HG03342 (cell line): Measurements from ENCODE around the gene KRT40.
"Not testable (repeated sequence)": the region's sequence is repeated elsewhere in the genome, so short reads cannot be mapped to it uniquely, and the experiment has no call there.

ENCODE experiments used
- ATAC-seq: cut with Tn5 transposase; IDR thresholded peaks from one replicate; pipeline ENCODE4 v1.9.1; 2021; ENCODE audit warnings: mild to moderate bottlenecking, moderate library complexity; ENCODE audit not compliant: unreplicated experiment

The KRT40 gene

GRCh38 chr17:40984226-40984625 is at the start of gene KRT40:
KRT40 (minus strand) TSS chr17:40984326; CDS start chr17:40984273, 53 bp downstream.
- ATAC-seq, result no peak

GRCh38 chr17:41029633-41030245 is 45.6 kb upstream of the KRT40 start, which contains the start of gene KRTAP1-4:
KRTAP1-4 (minus strand) TSS chr17:41030195; CDS start chr17:41030078, 117 bp downstream.
- ATAC-seq, result no peak

DNA sequence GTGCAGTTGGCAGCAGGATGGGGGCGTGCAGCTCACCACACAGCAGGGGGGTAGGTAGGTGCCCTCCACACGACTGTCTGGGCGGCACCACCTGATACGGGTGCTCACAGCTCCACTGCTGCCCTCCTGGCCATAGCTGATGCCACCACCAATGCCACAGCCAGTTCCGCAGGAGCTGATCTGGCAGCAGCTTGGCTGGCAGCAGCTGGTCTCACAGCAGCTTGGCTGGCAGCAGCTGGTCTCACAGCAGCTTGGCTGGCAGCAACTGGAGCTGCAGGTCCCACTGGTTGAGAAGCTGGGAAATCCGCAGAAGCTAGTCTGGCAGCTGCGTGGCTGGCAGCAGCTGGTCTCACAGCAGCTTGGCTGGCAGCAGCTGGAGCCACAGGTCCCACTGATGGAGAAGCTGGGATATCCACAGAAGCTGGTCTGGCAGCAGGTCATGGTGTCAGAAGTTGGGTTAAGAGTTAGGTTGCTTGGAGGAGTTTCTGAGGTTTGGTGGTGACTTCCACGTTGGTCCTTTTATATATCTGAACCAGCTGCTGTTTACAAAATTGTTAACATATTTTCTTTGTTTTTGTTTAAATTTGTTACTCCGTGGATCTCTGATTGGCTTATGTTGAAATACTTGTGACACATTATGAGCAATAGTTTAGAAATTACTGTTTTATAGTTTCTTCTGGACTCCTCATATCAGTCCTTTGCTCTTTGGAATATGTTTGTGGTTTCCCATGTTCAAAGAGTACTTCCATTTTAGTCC is 42.8 kb upstream of the KRT40 start, which contains the start of gene KRTAP1-5:
Gene KRTAP1-5 (minus strand): TSS at position 494 of the 757 bp plus-strand sequence. CDS start 53 bp downstream, at position 441.
- no peak for ATAC-seq

DNA sequence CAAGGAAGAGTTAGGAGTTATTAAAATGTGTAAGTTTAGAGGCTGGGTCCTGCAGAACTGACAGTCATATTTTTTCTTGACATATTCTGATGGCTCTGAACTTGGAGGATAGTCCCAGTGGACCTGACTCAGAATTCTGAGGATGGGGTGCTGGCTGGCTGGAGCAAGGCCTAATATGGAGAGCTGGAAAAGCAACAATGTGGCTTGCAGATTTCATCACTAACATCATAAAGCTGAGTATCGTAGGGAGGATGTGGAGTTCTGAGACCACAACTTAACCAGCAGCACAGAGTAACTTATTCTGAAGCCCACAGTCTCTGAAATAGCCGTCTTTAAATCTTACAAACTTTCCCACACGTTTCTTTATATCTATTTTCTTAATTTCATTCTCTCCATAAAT is 40.6 kb upstream of the KRT40 start:
- no peak for ATAC-seq

- no peak for ATAC-seq
Measured at GRCh38 chr17:41020336-41020735, 36.2 kb upstream of the KRT40 start.

DNA sequence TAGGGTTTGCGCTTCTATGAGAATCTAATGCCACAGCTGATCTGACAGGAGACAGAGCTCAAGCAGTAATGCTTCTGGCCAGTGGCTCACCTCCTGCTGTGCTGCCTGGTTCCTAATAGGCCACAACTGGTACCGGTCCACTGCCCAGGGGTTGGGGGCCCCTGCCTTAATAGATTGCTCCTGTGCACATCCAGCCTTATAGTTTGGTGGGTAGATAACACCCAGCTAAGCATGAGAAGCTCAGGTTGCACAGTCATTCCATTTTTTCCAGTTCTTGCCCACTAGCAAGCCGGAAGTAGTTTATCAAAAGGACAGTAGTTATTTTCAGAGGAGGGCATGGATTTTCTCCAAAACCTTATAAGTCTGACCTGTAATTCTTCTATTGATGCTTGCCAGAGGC is 35.3 kb upstream of the KRT40 start:
- ATAC-seq, result no peak

GRCh38 chr17:41018541-41018940 is 34.4 kb upstream of the KRT40 start:
- no peak for ATAC-seq

GRCh38 chr17:41016578-41017215 is 32.6 kb upstream of the KRT40 start:
- no peak for ATAC-seq

GRCh38 chr17:41015454-41015853 is 31.3 kb upstream of the KRT40 start:
- ATAC-seq, result no peak

DNA sequence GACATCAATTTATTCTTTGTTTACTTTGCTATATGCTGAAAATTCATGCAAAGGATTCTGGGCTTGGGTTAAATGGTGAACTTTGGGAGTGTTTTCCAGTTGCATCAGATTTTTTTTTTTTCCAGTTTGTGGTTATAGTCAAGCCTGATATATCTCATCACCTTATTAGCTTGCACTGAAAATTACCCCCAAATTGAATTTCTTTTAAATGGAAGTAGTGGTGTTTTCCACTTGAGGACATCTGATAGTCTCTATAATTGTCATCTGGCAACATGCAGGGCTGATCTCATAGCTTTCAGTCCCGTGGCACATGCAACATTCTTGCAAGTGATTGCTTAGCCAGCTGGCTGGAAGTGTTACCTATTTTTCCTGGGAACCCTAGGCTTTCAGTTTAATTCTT is 29.5 kb upstream of the KRT40 start:
- no peak for ATAC-seq

DNA sequence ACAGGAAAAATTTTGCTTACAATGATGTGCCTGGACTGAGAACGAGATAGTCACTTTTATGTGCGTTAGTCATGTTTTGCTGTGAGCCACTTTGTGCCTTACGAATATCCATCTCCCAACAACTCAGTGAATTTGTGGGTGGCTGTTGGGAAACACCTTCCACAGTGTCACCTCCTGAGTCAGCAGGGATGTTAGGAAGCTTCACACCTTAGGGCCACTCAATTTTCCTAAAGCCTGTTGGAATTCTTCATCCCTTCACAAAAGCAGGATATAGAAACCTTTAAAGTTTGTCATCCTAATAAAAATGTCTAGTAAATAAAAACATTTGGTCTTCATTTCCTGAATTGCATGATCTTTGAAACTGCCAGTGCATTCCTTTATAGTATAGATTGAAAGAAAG is 29.1 kb upstream of the KRT40 start:
- ATAC-seq, result no peak

- no peak for ATAC-seq
Measured at GRCh38 chr17:41012326-41013120, 28.4 kb upstream of the KRT40 start.

- ATAC-seq, result no peak
Measured at GRCh38 chr17:41010441-41010840, 26.3 kb upstream of the KRT40 start.

DNA sequence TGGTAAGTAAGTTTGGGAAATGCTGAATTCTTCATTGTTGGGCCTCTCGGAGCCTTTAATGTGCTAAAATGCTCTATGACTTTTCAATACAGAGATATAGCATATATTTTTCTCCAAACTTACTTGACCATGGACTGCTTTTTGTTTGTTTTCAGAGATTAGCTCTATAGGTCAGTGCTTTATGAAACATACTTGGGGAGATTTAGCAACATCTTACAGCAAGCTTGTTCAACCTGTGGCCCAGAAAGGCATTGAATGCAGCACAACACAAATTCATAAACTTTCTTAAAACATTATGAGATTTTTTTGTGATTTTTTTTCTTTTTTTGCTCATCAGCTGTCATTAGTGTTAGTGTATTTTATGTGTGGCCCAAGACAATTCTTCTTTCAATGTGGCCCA is 25.8 kb upstream of the KRT40 start:
- ATAC-seq, result no peak

DNA sequence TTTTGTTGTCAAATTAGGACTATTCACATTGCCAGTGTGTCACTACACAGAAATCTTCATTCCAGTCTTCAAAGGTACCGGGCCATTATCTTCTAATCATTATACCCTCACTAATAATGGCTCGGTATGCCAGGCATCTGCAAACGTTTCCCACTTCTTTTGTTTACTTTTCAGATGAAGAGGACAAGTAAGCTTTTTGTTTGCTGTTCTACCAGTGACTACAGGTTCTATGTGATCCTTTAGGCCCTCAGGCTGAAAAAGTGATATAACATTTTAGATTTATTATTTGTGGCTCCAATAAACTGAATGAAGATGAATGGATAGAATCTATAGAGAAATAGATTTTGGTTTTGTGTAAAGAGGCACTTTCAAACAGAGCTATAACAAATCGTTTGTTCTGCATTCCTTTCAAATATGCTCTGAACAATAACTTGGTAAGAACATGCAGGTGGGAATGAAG is 25.2 kb upstream of the KRT40 start:
- no peak for ATAC-seq

- no peak for ATAC-seq
Measured at GRCh38 chr17:41008811-41009210, 24.7 kb upstream of the KRT40 start, which contains the start of gene KRTAP3-1. KRTAP3-1 (minus strand) TSS chr17:41009128; CDS start chr17:41009074, 54 bp downstream.

DNA sequence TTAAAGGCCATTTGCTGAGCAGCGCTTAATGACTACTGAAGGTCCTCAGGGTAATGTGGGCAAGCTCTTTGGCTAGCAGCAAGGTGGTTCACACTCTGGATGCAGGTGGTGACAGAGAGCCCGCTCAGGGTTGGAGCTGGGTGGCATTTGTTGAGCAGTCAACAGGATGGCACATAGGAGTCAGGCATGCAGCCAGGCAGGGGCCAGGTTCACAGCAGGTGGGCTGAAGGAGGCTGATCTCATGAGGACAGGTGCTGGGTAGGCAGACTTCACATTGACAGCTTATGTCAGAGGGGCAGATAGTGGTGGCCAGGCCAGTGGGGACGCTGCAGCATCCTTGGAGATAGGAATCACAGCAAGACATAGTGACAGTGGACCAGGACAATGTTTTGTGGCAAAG is 20.3 kb upstream of the KRT40 start:
- ATAC-seq, result no peak

- no peak for ATAC-seq
Measured at GRCh38 chr17:41003926-41004325, 19.8 kb upstream of the KRT40 start.

GRCh38 chr17:41002814-41003213 is 18.7 kb upstream of the KRT40 start:
- ATAC-seq, result no peak

DNA sequence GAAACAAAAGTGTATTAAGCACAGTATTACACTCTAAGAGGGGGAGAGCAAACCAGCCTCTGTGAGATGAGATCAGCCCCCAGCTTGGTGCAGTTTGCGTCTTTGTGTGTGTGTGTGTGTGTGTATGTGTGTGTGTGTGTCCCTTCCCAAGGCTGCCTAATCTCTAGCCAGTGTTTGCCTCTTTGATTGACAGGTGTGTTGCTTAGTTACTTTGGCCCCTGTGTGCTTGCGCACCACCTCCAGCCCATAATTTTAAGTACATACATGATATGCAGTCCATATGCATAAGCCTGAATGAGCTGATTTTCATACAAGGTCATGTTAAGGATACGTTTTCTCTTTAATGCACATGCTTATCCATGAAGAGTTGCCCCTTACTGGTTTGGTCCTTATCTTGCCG is 17.7 kb upstream of the KRT40 start:
- no peak for ATAC-seq

DNA sequence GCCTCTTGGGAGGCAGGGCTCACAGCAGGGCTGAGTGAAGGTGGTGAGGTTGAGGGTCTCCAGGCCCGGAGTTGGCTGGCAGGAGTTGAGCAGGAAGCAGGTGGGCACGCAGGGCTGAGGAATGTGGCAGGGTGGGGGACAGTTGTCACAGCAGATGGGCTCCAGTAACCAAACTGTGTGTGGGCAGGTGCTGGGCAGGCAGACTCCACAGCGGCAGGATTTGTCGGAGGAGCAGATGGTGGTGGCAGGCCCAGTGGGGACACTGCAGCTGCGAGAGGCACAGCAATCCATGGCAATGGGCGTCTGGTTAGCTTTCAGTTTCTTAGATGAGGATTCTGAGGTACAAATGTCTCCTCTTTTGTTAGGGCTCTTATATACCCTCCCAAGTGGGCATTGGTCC is 15.4 kb upstream of the KRT40 start, which contains the start of gene KRTAP3-2:
Gene KRTAP3-2 (minus strand): TSS at position 344 of the 400 bp plus-strand sequence. CDS start 53 bp downstream, at position 291.
- ATAC-seq, result not testable (repeated sequence)
